ENCODE results near the gene CNTNAP4. TPM values are rescaled to one million over a fixed set of nuclear protein-coding genes. Genes with fewer than 3 reads are reported as not detected.

CNTNAP4 gene
- total and polyA plus RNA-seq, 7 donors: 0.01 to 0.04 (median 0.03) TPM; not detected in 4

- no peak for ATAC-seq
- TF ChIP-seq CTCF (IDR thresholded peaks at IDR 0.05): no peak
- no peak for DNase-seq
- intact Hi-C loops (cut with DNase I): no loop called here
- Histone ChIP-seq H3K4me1 (no peaks in the 10 kb centered on the region), H3K27me3 (ENCODE audit: insufficient read depth in 3 of 3, low read length in 2 of 3) (no peaks in the 10 kb centered on the region), H3K4me3 (no peak overlapping the region), H3K27ac (no peak overlapping the region), H3K36me3 (ENCODE audit: insufficient read depth in 1 of 2, low read depth in 1 of 2) (no peaks in the 10 kb centered on the region), H3K9me3 (no peaks in the 10 kb centered on the region)
- 17 to 29% (median 23%) methylated on average over 5 of the region's 5 CpGs for WGBS, 3 donors
Measured at GRCh38 chr16:76532188-76532973, 255.2 kb downstream of the CNTNAP4 start.

- DNase-seq (no peak), ATAC-seq (no peak)
- no peak for TF ChIP-seq CTCF (IDR thresholded peaks at IDR 0.05)
- no peak overlapping the region for H3K27ac ChIP-seq
- intact Hi-C loops (cut with DNase I): no loop called here
- no peaks in the 10 kb centered on the region for H3K4me1 ChIP-seq
- WGBS, 3 donors: 81 to 86% (median 85%) methylated on average over 3 of the region's 3 CpGs
- H3K36me3 ChIP-seq (ENCODE audit: insufficient read depth in 1 of 2, low read depth in 1 of 2): no peaks in the 10 kb centered on the region
- no peaks in the 10 kb centered on the region for H3K9me3 ChIP-seq
- H3K4me3 ChIP-seq: no peak overlapping the region
- H3K27me3 ChIP-seq (ENCODE audit: insufficient read depth in 3 of 3, low read length in 2 of 3): peaks cover 0 to 2% (median 0%) of the 10 kb centered on the region in 3 donors
Measured at GRCh38 chr16:76539609-76540008, 262.4 kb downstream of the CNTNAP4 start.

- intact Hi-C loops (cut with DNase I): no loop called here
- DNase-seq: no peak
- no peak overlapping the region for H3K27ac ChIP-seq
- no peaks in the 10 kb centered on the region for H3K36me3 ChIP-seq (ENCODE audit: insufficient read depth in 1 of 2, low read depth in 1 of 2)
- H3K4me3 ChIP-seq: no peak overlapping the region
- ATAC-seq: no peak
- WGBS, 3 donors: 59 to 85% (median 75%) methylated on average over 1 of the region's 1 CpG
- no peaks in the 10 kb centered on the region for H3K4me1 ChIP-seq
- TF ChIP-seq CTCF (IDR thresholded peaks at IDR 0.05): no peak
- peaks cover 0 to 2% (median 0%) of the 10 kb centered on the region in 3 donors for H3K27me3 ChIP-seq (ENCODE audit: insufficient read depth in 3 of 3, low read length in 2 of 3)
- no peaks in the 10 kb centered on the region for H3K9me3 ChIP-seq
Measured at GRCh38 chr16:76541070-76541469, 263.9 kb downstream of the CNTNAP4 start.

GRCh38 chr16:76565542-76565941 lies 288.3 kb downstream of the CNTNAP4 start:
- no peaks in the 10 kb centered on the region for H3K4me1 ChIP-seq
- H3K36me3 ChIP-seq (ENCODE audit: insufficient read depth in 1 of 2, low read depth in 1 of 2): no peaks in the 10 kb centered on the region
- 71 to 78% (median 71%) methylated on average over 2 of the region's 2 CpGs for WGBS, 3 donors
- intact Hi-C loops (cut with DNase I): no loop called here
- H3K4me3 ChIP-seq: no peak overlapping the region
- no peaks in the 10 kb centered on the region for H3K9me3 ChIP-seq
- DNase-seq (no peak), ATAC-seq (no peak)
- H3K27ac ChIP-seq: no peak overlapping the region
- peaks cover 0 to 2% (median 0%) of the 10 kb centered on the region in 3 donors for H3K27me3 ChIP-seq (ENCODE audit: insufficient read depth in 3 of 3, low read length in 2 of 3)
- no peak for TF ChIP-seq CTCF (IDR thresholded peaks at IDR 0.05)

GRCh38 chr16:76571755-76572154 lies 294.6 kb downstream of the CNTNAP4 start:
- TF ChIP-seq CTCF (IDR thresholded peaks at IDR 0.05): no peak
- no peaks in the 10 kb centered on the region for H3K4me1 ChIP-seq
- 71 to 85% (median 72%) methylated on average over 3 of the region's 3 CpGs for WGBS, 3 donors
- H3K27ac ChIP-seq: no peak overlapping the region
- no peak overlapping the region for H3K4me3 ChIP-seq
- no peak for ATAC-seq
- no peak for DNase-seq
- no peaks in the 10 kb centered on the region for H3K27me3 ChIP-seq (ENCODE audit: insufficient read depth in 3 of 3, low read length in 2 of 3)
- intact Hi-C loops (cut with DNase I): no loop called here
- no peaks in the 10 kb centered on the region for H3K36me3 ChIP-seq (ENCODE audit: insufficient read depth in 1 of 2, low read depth in 1 of 2)
- H3K9me3 ChIP-seq: no peaks in the 10 kb centered on the region

Data from psoas muscle (tissue), 8 donors.